Dermis microvascular lymphatic vessel endothelial cell (primary cell): ENCODE data around the gene NHLH2. TPM values are rescaled to one million over a fixed set of nuclear protein-coding genes. Genes with fewer than 3 reads are reported as not detected.

Experiments
- DNase-seq, 2 donors: peaks; one replicate each; pipeline versions ENCODE4 v3.0.0 to v3.0.0-alpha.2; 2010; ENCODE audit warnings: low read depth in 2 of 2
- total RNA-seq: library from RNA; depleted of rRNA; stranded (reverse); fragments of >200 nt; gene quantifications from 2 replicates; pipeline ENCODE4 v1.2.1, GENCODE V29; 2014

NHLH2 gene
- total RNA-seq, 1 donor from 2014 or later: not detected

GRCh38 chr1:115838431-115839028 lies 2.4 kb downstream of the NHLH2 start:
- no peak for DNase-seq

- DNase-seq: no peak
Observed at GRCh38 chr1:115837740-115838421, 3.0 kb downstream of the NHLH2 start.

GRCh38 chr1:115837341-115837739 lies 3.6 kb downstream of the NHLH2 start:
- no peak for DNase-seq

- no peak for DNase-seq
Observed at GRCh38 chr1:115833856-115834255, 7.1 kb downstream of the NHLH2 start.

GRCh38 chr1:115832651-115833050 lies 8.3 kb downstream of the NHLH2 start:
- DNase-seq: no peak

GRCh38 chr1:115830963-115831362 lies 10.0 kb downstream of the NHLH2 start:
- no peak for DNase-seq

GRCh38 chr1:115829947-115830346 lies 11.0 kb downstream of the NHLH2 start:
- DNase-seq: no peak

- no peak for DNase-seq
Observed at GRCh38 chr1:115829023-115829674, 11.8 kb downstream of the NHLH2 start.

- peak in 1 of 2 donors; percentile 11 for DNase-seq
Observed at GRCh38 chr1:115828101-115829022, 12.6 kb downstream of the NHLH2 start.

- no peak for DNase-seq
Observed at GRCh38 chr1:115827452-115828044, 13.4 kb downstream of the NHLH2 start.

GRCh38 chr1:115826628-115827027 lies 14.3 kb downstream of the NHLH2 start:
- no peak for DNase-seq

GRCh38 chr1:115822117-115822516 lies 18.8 kb downstream of the NHLH2 start:
- no peak for DNase-seq

GRCh38 chr1:115815694-115816093 lies 25.2 kb downstream of the NHLH2 start:
- DNase-seq: no peak

- DNase-seq: no peak
Observed at GRCh38 chr1:115814685-115815398, 26.1 kb downstream of the NHLH2 start.

GRCh38 chr1:115813727-115814126 lies 27.2 kb downstream of the NHLH2 start:
- DNase-seq: no peak

GRCh38 chr1:115811140-115811828 lies 29.6 kb downstream of the NHLH2 start:
- DNase-seq: no peak

- DNase-seq: no peak
Observed at GRCh38 chr1:115810609-115811008, 30.3 kb downstream of the NHLH2 start.

- no peak for DNase-seq
Observed at GRCh38 chr1:115809847-115810246, 31.1 kb downstream of the NHLH2 start.

GRCh38 chr1:115809076-115809475 lies 31.9 kb downstream of the NHLH2 start:
- no peak for DNase-seq

- peak; percentile 47 to 69 for DNase-seq
Observed at GRCh38 chr1:115807723-115808122, 33.2 kb downstream of the NHLH2 start.
